Measurements from ENCODE around the gene ZNF561.

Gene ZNF561

DNA sequence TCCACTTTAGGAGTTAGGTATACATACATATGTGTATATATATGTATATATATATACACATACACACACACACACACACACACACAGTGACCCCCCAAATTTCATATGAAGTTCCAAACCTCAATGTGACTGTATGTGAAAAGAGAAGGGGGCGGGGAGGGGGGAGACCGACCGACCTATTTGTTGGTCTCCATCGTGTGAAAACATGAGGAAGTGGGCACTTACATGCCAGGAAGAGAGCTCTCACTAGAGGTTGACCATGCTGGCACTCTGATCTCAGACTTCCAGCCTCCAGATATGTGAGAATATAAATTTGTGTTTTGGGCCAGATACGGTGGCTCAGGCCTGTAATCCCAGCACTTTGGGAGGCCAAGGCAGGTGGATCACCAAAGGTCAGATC, 29.3 kb upstream of the ZNF561 start:
- intact Hi-C loops (cut with DNase I; ENCODE audit: low total_unique reads) = no loop called here
- Histone ChIP-seq H3K4me1 (no peaks in the 10 kb centered on the region), H3K9me3 (peaks cover 0 to 35% (median 33%) of the 10 kb centered on the region in 3 donors), H3K27ac (no peak overlapping the region), H3K36me3 (peaks cover 80 to 94% (median 87%) of the 10 kb centered on the region in 3 donors), H3K4me3 (no peak overlapping the region), H3K27me3 (no peaks in the 10 kb centered on the region)
- TF ChIP-seq CTCF (IDR thresholded peaks at IDR 0.05) = no peak
- DNase-seq = no peak

GRCh38 chr19:9645472-9645871, 24.4 kb upstream of the ZNF561 start:
- no peaks in the 10 kb centered on the region for H3K9me3 ChIP-seq
- intact Hi-C loops (cut with DNase I; ENCODE audit: low total_unique reads) = no loop called here
- DNase-seq = no peak
- peaks cover 34 to 86% (median 63%) of the 10 kb centered on the region in 3 donors for H3K36me3 ChIP-seq
- H3K4me1 ChIP-seq = no peaks in the 10 kb centered on the region
- H3K27me3 ChIP-seq = no peaks in the 10 kb centered on the region
- H3K4me3 ChIP-seq = no peak overlapping the region
- H3K27ac ChIP-seq = no peak overlapping the region
- no peak for TF ChIP-seq CTCF (IDR thresholded peaks at IDR 0.05)

DNA sequence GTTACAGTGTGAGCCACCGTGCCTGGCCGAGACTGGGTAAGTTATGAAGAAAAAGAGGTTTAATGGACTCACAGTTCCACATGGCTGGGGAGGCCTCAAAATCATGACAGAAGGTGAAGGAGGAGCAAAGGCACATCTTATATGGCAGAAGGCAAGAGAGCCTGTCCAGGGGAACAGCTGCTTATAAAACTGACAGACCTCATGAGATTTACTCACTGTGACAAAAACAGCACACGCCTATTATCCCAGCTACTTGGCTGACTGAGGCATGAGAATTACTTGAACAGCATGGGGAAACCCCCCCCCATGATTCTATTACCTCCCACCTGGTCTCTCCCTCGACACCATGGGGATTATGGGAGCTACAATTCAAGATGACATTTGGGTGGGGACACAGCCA, 23.4 kb upstream of the ZNF561 start:
- TF ChIP-seq CTCF (IDR thresholded peaks at IDR 0.05) = no peak
- intact Hi-C loops (cut with DNase I; ENCODE audit: low total_unique reads) = no loop called here

GRCh38 chr19:9641810-9642209, 20.8 kb upstream of the ZNF561 start:
- Histone ChIP-seq H3K36me3 (peaks cover 11 to 75% (median 29%) of the 10 kb centered on the region in 3 donors), H3K4me1 (no peaks in the 10 kb centered on the region), H3K27me3 (no peaks in the 10 kb centered on the region), H3K27ac (no peak overlapping the region), H3K4me3 (no peak overlapping the region), H3K9me3 (no peaks in the 10 kb centered on the region)
- DNase-seq = no peak
- no peak for TF ChIP-seq CTCF (IDR thresholded peaks at IDR 0.05)
- intact Hi-C loops (cut with DNase I; ENCODE audit: low total_unique reads) = no loop called here

More for the DNA sequence above, 23.4 kb upstream of the ZNF561 start:
- H3K27me3 ChIP-seq = no peaks in the 10 kb centered on the region
- H3K9me3 ChIP-seq = no peaks in the 10 kb centered on the region
- H3K4me1 ChIP-seq = no peaks in the 10 kb centered on the region
- H3K36me3 ChIP-seq = peaks cover 31 to 88% (median 54%) of the 10 kb centered on the region in 3 donors
- no peak overlapping the region for H3K4me3 ChIP-seq
- H3K27ac ChIP-seq = no peak overlapping the region
- DNase-seq = no peak

- Histone ChIP-seq H3K36me3 (peaks cover 7 to 73% (median 34%) of the 10 kb centered on the region in 3 donors), H3K9me3 (no peaks in the 10 kb centered on the region), H3K4me3 (no peak overlapping the region), H3K4me1 (no peaks in the 10 kb centered on the region), H3K27ac (no peak overlapping the region), H3K27me3 (no peaks in the 10 kb centered on the region)
- no peak for TF ChIP-seq CTCF (IDR thresholded peaks at IDR 0.05)
- intact Hi-C loops (cut with DNase I; ENCODE audit: low total_unique reads) = no loop called here
- no peak for DNase-seq
These were observed 19.9 kb upstream of the ZNF561 start for GRCh38 chr19:9640956-9641355.

DNA sequence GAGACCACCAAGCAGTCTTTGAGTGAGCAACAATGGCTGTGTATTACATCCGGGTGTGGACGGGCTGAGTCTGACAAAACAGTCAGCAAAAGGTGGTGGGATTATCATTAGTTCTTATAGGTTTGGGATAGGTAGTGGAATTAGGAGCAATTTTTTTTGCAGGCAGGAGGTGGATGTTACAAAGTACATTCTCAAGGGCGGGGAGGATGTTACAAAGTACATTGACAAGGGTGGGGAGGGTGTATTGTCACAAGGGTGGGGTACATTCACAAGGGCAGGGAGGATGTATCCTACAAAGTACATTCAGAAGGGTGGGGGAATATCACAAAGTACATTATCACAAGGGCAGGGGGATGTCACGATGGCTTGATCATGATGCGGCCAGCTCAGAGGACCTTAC, 15.0 kb upstream of the ZNF561 start:
- Histone ChIP-seq H3K4me1 (no peaks in the 10 kb centered on the region), H3K36me3 (peaks cover 9 to 65% (median 41%) of the 10 kb centered on the region in 3 donors), H3K27me3 (no peaks in the 10 kb centered on the region), H3K27ac (no peak overlapping the region), H3K9me3 (no peaks in the 10 kb centered on the region), H3K4me3 (no peak overlapping the region)
- no peak for TF ChIP-seq CTCF (IDR thresholded peaks at IDR 0.05)
- intact Hi-C loops (cut with DNase I; ENCODE audit: low total_unique reads) = no loop called here
- no peak for DNase-seq

All from tibial artery (tissue), 4 donors.